Activated CD4-positive, alpha-beta T cell treated with anti-CD3 and anti-CD28 coated beads for 36 hours (primary cell): ENCODE measurements around the gene XPC. TPM values are rescaled to one million over a fixed set of nuclear protein-coding genes. Genes with fewer than 3 reads are reported as not detected.

Experiments used
- ATAC-seq: fragments of 200-7000 bp; cut with Tn5 transposase; one replicate; pipeline ENCODE4 v1.10.0; 2021; ENCODE audit warnings: mild to moderate bottlenecking, moderate library complexity
- CTCF ChIA-PET: fragments of 350-600 bp; sonication (Branson Sonifier 250); formaldehyde crosslinking; loops from one replicate; lab custom pipeline; 2021; ENCODE audit warnings: antibody characterized with exemption; lab: Charles Lee
- POLR2A ChIA-PET: fragments of 350-600 bp; sonication (Branson Sonifier 250); formaldehyde crosslinking; loops from one replicate; lab custom pipeline; 2021; ENCODE audit warnings: antibody characterized with exemption, inconsistent platforms; lab: Charles Lee
- DNase-seq: peaks from one replicate; pipeline ENCODE4 v3.0.0-alpha.2; 2020
- H3K27ac Mint-ChIP-seq: one replicate; pipeline ENCODE4 v1.8.0; 2021; ENCODE audit warnings: mixed read lengths
- H3K27me3 Mint-ChIP-seq: one replicate; pipeline ENCODE4 v1.8.0; 2021; ENCODE audit warnings: mixed read lengths
- H3K36me3 Mint-ChIP-seq: one replicate; pipeline ENCODE4 v1.8.0; 2021; ENCODE audit warnings: low read depth, mixed read lengths
- H3K4me1 Mint-ChIP-seq: one replicate; pipeline ENCODE4 v1.8.0; 2021; ENCODE audit warnings: mixed read lengths
- H3K4me3 Mint-ChIP-seq: one replicate; pipeline ENCODE4 v1.8.0; 2021; ENCODE audit warnings: mild to moderate bottlenecking, moderate library complexity, mixed read lengths
- H3K9me3 Mint-ChIP-seq: one replicate; pipeline ENCODE4 v1.8.0; 2021; ENCODE audit warnings: low read depth, mixed read lengths
- intact Hi-C, 2 experiments: fragments of 100-400 bp; cut with DNase I in 1 of 2; cut with micrococcal nuclease in 1 of 2; formaldehyde crosslinking; loops; one replicate each; pipeline versions ENCODE4 v1.14.2 to v1.15.1; 2022 to 2024; cut with DNase I, micrococcal nuclease
- total RNA-seq, 2 experiments: library from RNA; stranded (reverse); gene quantifications; one replicate each; pipeline ENCODE4 v1.2.3, GENCODE V29; 2021

XPC gene
- total RNA-seq, 2 experiments from 2014 or later: 24.3 to 24.7 TPM

- POLR2A ChIA-PET: interaction anchor here (3.6 kb wide), 1 partner anchor 51 kb away, joined by 34 read pairs; the partner anchor contains the start of genes LSM3 and XPC
These were observed 51.4 kb downstream of the XPC start for GRCh38 chr3:14126887-14127505.

GRCh38 chr3:14126017-14126886, 52.1 kb downstream of the XPC start:
- POLR2A ChIA-PET: interaction anchor here (1.8 to 3.6 kb wide), 3 partner anchors 16 to 646 kb away, joined by 4 to 34 read pairs (median 9); partner anchors contain the start of genes HDAC11, LSM3 and XPC
- no peak for DNase-seq

More at GRCh38 chr3:14126887-14127505, 51.4 kb downstream of the XPC start:
- no peak overlapping the region for H3K27ac Mint-ChIP-seq
- peak overlapping the region; percentile 96 for H3K4me3 Mint-ChIP-seq
- ATAC-seq: no peak
- intact Hi-C loops: loop anchor here in 1 of 2 experiments (5.0 to 10.0 kb wide), 2 partner anchors 645 to 702 kb away; partner anchors contain the start of genes HDAC11 and NUP210
- peaks cover 49% of the 10 kb centered on the region for H3K4me1 Mint-ChIP-seq
- peaks cover 58% of the 10 kb centered on the region for H3K36me3 Mint-ChIP-seq
- no peak for DNase-seq
- CTCF ChIA-PET: no interaction called here
- H3K27me3 Mint-ChIP-seq: no peaks in the 10 kb centered on the region
- H3K9me3 Mint-ChIP-seq: peaks cover 3% of the 10 kb centered on the region

GRCh38 chr3:14125193-14126016, 53.0 kb downstream of the XPC start:
- Mint-ChIP-seq H3K4me1 (peaks cover 59% of the 10 kb centered on the region), H3K27ac (peak overlapping the region; percentile 90), H3K9me3 (peaks cover 3% of the 10 kb centered on the region), H3K4me3 (peak overlapping the region; percentile 96), H3K36me3 (peaks cover 61% of the 10 kb centered on the region), H3K27me3 (no peaks in the 10 kb centered on the region)
- ATAC-seq (peak; percentile 62), DNase-seq (peak; percentile 82)
- POLR2A ChIA-PET: interaction anchor here (1.0 to 3.6 kb wide), 6 partner anchors 9 to 645 kb away, joined by 3 to 34 read pairs (median 4); partner anchors contain the start of genes HDAC11, LSM3 and XPC
- intact Hi-C loops: loop anchor here (1.0 to 10.0 kb wide), 6 partner anchors 19 to 701 kb away; partner anchors contain the start of genes HDAC11 (in 1 of the 2) and NUP210 (in 1 of the 2)
- CTCF ChIA-PET: interaction anchor here (0.6 to 2.6 kb wide), 8 partner anchors 11 to 307 kb away, joined by 3 to 9 read pairs (median 4); partner anchors contain the start of gene LSM3

More at GRCh38 chr3:14126017-14126886, 52.1 kb downstream of the XPC start:
- CTCF ChIA-PET: interaction anchor here (1.3 to 2.0 kb wide), 3 partner anchors 17 to 230 kb away, joined by 5 to 9 read pairs (median 6); partner anchors contain the start of gene LSM3
- Mint-ChIP-seq H3K4me1 (peaks cover 56% of the 10 kb centered on the region), H3K36me3 (peaks cover 58% of the 10 kb centered on the region), H3K27me3 (no peaks in the 10 kb centered on the region), H3K27ac (peak overlapping the region; percentile 90), H3K9me3 (peaks cover 3% of the 10 kb centered on the region), H3K4me3 (peak overlapping the region; percentile 96)
- intact Hi-C loops: loop anchor here in 1 of 2 experiments (5.0 to 10.0 kb wide), 2 partner anchors 644 to 701 kb away; partner anchors contain the start of genes HDAC11 and NUP210
- no peak for ATAC-seq

- Mint-ChIP-seq H3K4me3 (peak within 1 kb of the TSS; percentile 96), H3K27ac (peak within 1 kb of the TSS; percentile 90), H3K36me3 (peaks cover 61% of the 10 kb centered on the region), H3K4me1 (peaks cover 64% of the 10 kb centered on the region), H3K9me3 (peaks cover 3% of the 10 kb centered on the region), H3K27me3 (no peaks in the 10 kb centered on the region)
- ChIA-PET POLR2A (interaction anchor here (1.0 to 3.6 kb wide), 6 partner anchors 9 to 644 kb away, joined by 3 to 34 read pairs (median 4); partner anchors contain the start of genes HDAC11, LSM3 and XPC), CTCF (interaction anchor here (0.6 to 2.6 kb wide), 7 partner anchors 11 to 308 kb away, joined by 3 to 9 read pairs (median 4); partner anchors contain the start of gene LSM3)
- peak; percentile 99 for DNase-seq
- peak; percentile 91 for ATAC-seq
- intact Hi-C loops: loop anchor here (1.0 to 10.0 kb wide), 14 partner anchors 20 to 1112 kb away; partner anchors contain the start of genes LSM3 (in 2 of the 2), XPC (in 2 of the 2), CCDC174 (in 1 of the 2) and HDAC11 (in 1 of the 2)
These were observed 53.7 kb downstream of the XPC start, which contains the start of the genes CHCHD4 and TMEM43 for GRCh38 chr3:14124615-14125192. CHCHD4 (minus strand) TSS chr3:14124870; CDS start chr3:14124676, 194 bp downstream. TMEM43 (plus strand) TSS chr3:14125052; CDS start chr3:14125194, 142 bp downstream.

GRCh38 chr3:14124223-14124614, 54.2 kb downstream of the XPC start:
- peaks cover 57% of the 10 kb centered on the region for H3K36me3 Mint-ChIP-seq
- peak overlapping the region; percentile 89 for H3K27ac Mint-ChIP-seq
- CTCF ChIA-PET: interaction anchor here (1.0 to 2.6 kb wide), 3 partner anchors 10 to 228 kb away, joined by 4 to 9 read pairs (median 8); no protein-coding TSS in a partner anchor
- peak; percentile 68 for DNase-seq
- peak; percentile 15 for ATAC-seq
- POLR2A ChIA-PET: interaction anchor here (1.0 to 3.6 kb wide), 5 partner anchors 10 to 308 kb away, joined by 3 to 34 read pairs (median 3); partner anchors contain the start of genes LSM3 and XPC
- intact Hi-C loops: loop anchor here (1.0 to 10.0 kb wide), 11 partner anchors 20 to 1112 kb away; partner anchors contain the start of genes LSM3 (in 2 of the 2), XPC (in 2 of the 2), CCDC174 (in 1 of the 2) and MRPS25 (in 1 of the 2)
- peaks cover 3% of the 10 kb centered on the region for H3K9me3 Mint-ChIP-seq
- peak overlapping the region; percentile 96 for H3K4me3 Mint-ChIP-seq
- H3K4me1 Mint-ChIP-seq: peaks cover 65% of the 10 kb centered on the region
- no peaks in the 10 kb centered on the region for H3K27me3 Mint-ChIP-seq

GRCh38 chr3:14123308-14124222, 54.8 kb downstream of the XPC start:
- H3K4me3 Mint-ChIP-seq: peak overlapping the region; percentile 96
- H3K27me3 Mint-ChIP-seq: no peaks in the 10 kb centered on the region
- POLR2A ChIA-PET: interaction anchor here (0.6 to 3.6 kb wide), 3 partner anchors 41 to 227 kb away, joined by 3 to 34 read pairs (median 3); partner anchors contain the start of genes LSM3 and XPC
- ATAC-seq (no peak), DNase-seq (no peak)
- CTCF ChIA-PET: interaction anchor here (0.6 to 2.6 kb wide), 4 partner anchors 10 to 278 kb away, joined by 3 to 8 read pairs (median 4); no protein-coding TSS in a partner anchor
- peaks cover 52% of the 10 kb centered on the region for H3K36me3 Mint-ChIP-seq
- H3K4me1 Mint-ChIP-seq: peaks cover 63% of the 10 kb centered on the region
- intact Hi-C loops: loop anchor here (1.0 to 10.0 kb wide), 11 partner anchors 21 to 1111 kb away; partner anchors contain the start of genes LSM3 (in 2 of the 2), XPC (in 2 of the 2), CCDC174 (in 1 of the 2) and MRPS25 (in 1 of the 2)
- H3K27ac Mint-ChIP-seq: peak overlapping the region; percentile 89
- H3K9me3 Mint-ChIP-seq: peaks cover 3% of the 10 kb centered on the region

GRCh38 chr3:14122301-14122700, 56.1 kb downstream of the XPC start:
- ATAC-seq (no peak), DNase-seq (no peak)
- intact Hi-C loops: loop anchor here in 1 of 2 experiments (5.0 to 10.0 kb wide), 4 partner anchors 470 to 1110 kb away; partner anchors contain the start of genes MRPS25 and NUP210
- Mint-ChIP-seq H3K9me3 (no peaks in the 10 kb centered on the region), H3K36me3 (peaks cover 40% of the 10 kb centered on the region), H3K4me3 (peak overlapping the region; percentile 50), H3K4me1 (peaks cover 50% of the 10 kb centered on the region), H3K27ac (peak overlapping the region; percentile 65), H3K27me3 (no peaks in the 10 kb centered on the region)
- ChIA-PET POLR2A (interaction anchor here (0.6 to 1.0 kb wide), 2 partner anchors 35 to 56 kb away, joined by 3 to 4 read pairs; partner anchors contain the start of genes LSM3 and XPC), CTCF (interaction anchor here (1.7 kb wide), 1 partner anchor 22 kb away, joined by 5 read pairs; no protein-coding TSS in a partner anchor)

- Mint-ChIP-seq H3K4me1 (peaks cover 46% of the 10 kb centered on the region), H3K36me3 (peaks cover 39% of the 10 kb centered on the region), H3K27ac (no peak overlapping the region), H3K9me3 (no peaks in the 10 kb centered on the region), H3K4me3 (no peak overlapping the region), H3K27me3 (no peaks in the 10 kb centered on the region)
- CTCF ChIA-PET: interaction anchor here (1.1 kb wide), 1 partner anchor 57 kb away, joined by 4 read pairs; the partner anchor contains the start of gene LSM3
- DNase-seq (no peak), ATAC-seq (no peak)
- POLR2A ChIA-PET: interaction anchor here (1.0 kb wide), 1 partner anchor 57 kb away, joined by 3 read pairs; the partner anchor contains the start of genes LSM3 and XPC
- intact Hi-C loops: loop anchor here in 1 of 2 experiments (5.0 to 10.0 kb wide), 4 partner anchors 470 to 1110 kb away; partner anchors contain the start of genes MRPS25 and NUP210
These were observed 56.5 kb downstream of the XPC start for GRCh38 chr3:14121859-14122258.
